Glutamatergic neuron (in vitro differentiated cells): ENCODE data around the gene KIF5A. TPM values are rescaled to one million over a fixed set of nuclear protein-coding genes. Genes with fewer than 3 reads are reported as not detected.

Experiments used
- DNase-seq: peaks from one replicate; pipeline ENCODE4 v3.0.0; 2022
- H3K27ac Mint-ChIP-seq: one replicate; pipeline ENCODE4 v1.8.0; 2020; ENCODE audit warnings: mild to moderate bottlenecking, mixed read lengths, inconsistent platforms; ENCODE audit not compliant: unreplicated experiment
- H3K27me3 Mint-ChIP-seq: one replicate; pipeline ENCODE4 v1.8.0; 2020; ENCODE audit warnings: mild to moderate bottlenecking, moderate library complexity, mixed read lengths, inconsistent platforms; ENCODE audit not compliant: unreplicated experiment
- H3K36me3 Mint-ChIP-seq: one replicate; pipeline ENCODE4 v1.8.0; 2020; ENCODE audit warnings: mild to moderate bottlenecking, mixed read lengths, inconsistent platforms; ENCODE audit not compliant: unreplicated experiment
- H3K4me1 Mint-ChIP-seq: one replicate; pipeline ENCODE4 v1.8.0; 2020; ENCODE audit warnings: mild to moderate bottlenecking, low read depth, mixed read lengths, inconsistent platforms; ENCODE audit not compliant: unreplicated experiment
- H3K4me3 Mint-ChIP-seq: one replicate; pipeline ENCODE4 v1.8.0; 2020; ENCODE audit warnings: mild to moderate bottlenecking, mixed read lengths, inconsistent platforms; ENCODE audit not compliant: unreplicated experiment
- H3K9me3 Mint-ChIP-seq: one replicate; pipeline ENCODE4 v1.8.0; 2020; ENCODE audit warnings: mild to moderate bottlenecking, moderate library complexity, mixed read lengths, inconsistent platforms; ENCODE audit not compliant: unreplicated experiment
- total RNA-seq: library from RNA; stranded (reverse); fragmentation: NEBNext Ultra II Directional; extraction: Animal tissue kit (Norgen Biotek cat#: 25700); gene quantifications from one replicate; pipeline ENCODE4 v1.2.1, GENCODE V29; 2021; ENCODE audit not compliant: unreplicated experiment
- TF ChIP-seq, protein P1 (sequence below): fragments of 200-600 bp; sonication (generic); IDR thresholded peaks from one replicate; pipeline ENCODE4 v1.5.0; 2021; ENCODE audit not compliant: partially characterized antibody, unreplicated experiment

KIF5A gene
- total RNA-seq, 1 donor from 2014 or later: 314 TPM

DNA sequence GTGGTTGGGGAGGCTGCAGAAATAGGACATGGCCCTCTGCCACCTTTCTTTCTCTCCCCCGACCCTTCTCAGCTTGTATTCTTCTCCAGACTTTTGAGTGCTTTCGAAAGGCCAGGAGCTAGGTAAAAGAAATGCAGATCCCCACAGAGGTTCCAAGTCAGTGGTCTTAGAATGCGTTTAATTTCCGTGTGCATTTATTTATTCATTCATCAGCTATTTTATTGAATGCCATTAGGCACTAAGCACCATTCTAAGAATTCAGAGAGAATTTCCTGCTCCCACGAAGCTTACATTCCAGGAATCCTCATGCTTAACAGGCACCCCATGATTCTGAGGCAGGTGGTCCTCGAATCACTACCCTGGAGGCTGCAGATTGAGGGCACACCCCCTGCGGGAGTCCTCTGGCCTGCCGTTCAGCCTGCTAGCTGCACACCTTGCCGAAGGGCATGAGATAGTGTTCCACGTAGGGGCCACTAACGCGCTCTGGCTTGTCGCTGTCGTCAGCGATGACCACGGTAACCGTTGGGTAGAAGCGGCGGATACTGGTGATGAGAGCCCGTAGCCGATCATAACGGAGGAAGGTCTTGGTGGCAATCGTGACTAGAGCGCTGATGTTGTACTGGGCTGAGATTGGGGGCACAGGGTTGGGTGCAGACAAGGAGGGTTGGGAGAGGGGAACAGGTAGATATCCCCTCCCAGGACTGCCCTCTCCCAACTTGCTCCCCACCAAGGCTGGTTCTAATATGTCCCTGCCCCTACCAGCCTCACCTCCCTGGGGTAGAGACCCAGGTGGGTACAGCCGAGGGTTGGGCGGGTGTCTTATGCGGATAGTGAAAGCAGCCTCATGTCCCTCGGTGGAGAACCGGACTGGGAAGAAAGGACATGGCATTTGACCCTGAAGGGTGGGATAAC lies 78.7 kb downstream of the KIF5A start:
- no peak for DNase-seq
- peaks cover 12% of the 10 kb centered on the region for H3K36me3 Mint-ChIP-seq

DNA sequence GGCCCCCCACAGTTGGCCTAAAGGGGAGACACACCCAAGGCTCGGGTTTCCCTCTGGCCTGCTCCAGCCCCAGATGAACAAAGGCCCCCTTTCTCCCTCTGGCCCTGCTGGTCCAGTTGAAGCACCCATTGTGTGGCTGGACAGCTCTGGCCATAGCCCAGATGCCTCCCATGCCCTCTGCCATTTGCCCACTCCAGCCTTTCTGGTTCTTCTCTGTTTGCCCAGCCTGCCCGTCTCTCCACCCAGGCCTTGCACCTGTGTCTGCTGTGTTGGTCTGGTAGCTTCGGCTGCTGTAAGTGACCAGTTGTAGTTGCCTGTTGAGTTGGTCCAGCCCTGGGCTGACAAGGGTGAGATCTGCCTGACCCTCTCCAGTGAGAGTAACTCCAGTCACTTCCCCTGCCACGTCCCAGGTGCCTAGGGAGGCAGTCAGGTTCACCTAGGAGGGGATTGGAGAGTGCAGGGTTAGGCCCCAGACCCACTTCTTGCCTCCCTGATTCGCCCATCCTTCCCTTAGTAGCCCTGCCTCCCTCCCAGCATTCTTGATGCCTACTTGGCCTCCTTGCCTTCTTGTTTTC lies 80.1 kb downstream of the KIF5A start:
- TF ChIP-seq, protein P1, sequence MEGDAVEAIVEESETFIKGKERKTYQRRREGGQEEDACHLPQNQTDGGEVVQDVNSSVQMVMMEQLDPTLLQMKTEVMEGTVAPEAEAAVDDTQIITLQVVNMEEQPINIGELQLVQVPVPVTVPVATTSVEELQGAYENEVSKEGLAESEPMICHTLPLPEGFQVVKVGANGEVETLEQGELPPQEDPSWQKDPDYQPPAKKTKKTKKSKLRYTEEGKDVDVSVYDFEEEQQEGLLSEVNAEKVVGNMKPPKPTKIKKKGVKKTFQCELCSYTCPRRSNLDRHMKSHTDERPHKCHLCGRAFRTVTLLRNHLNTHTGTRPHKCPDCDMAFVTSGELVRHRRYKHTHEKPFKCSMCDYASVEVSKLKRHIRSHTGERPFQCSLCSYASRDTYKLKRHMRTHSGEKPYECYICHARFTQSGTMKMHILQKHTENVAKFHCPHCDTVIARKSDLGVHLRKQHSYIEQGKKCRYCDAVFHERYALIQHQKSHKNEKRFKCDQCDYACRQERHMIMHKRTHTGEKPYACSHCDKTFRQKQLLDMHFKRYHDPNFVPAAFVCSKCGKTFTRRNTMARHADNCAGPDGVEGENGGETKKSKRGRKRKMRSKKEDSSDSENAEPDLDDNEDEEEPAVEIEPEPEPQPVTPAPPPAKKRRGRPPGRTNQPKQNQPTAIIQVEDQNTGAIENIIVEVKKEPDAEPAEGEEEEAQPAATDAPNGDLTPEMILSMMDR: no peak
- Mint-ChIP-seq H3K9me3 (peaks cover 12% of the 10 kb centered on the region), H3K27ac (no peak overlapping the region), H3K27me3 (peaks cover 47% of the 10 kb centered on the region), H3K36me3 (peaks cover 5% of the 10 kb centered on the region), H3K4me1 (peaks cover 24% of the 10 kb centered on the region), H3K4me3 (peak overlapping the region; percentile 93)
- no peak for DNase-seq

More for the DNA sequence above, 78.7 kb downstream of the KIF5A start:
- Mint-ChIP-seq H3K27me3 (peaks cover 53% of the 10 kb centered on the region), H3K27ac (no peak overlapping the region), H3K4me3 (peak overlapping the region; percentile 55), H3K4me1 (peaks cover 24% of the 10 kb centered on the region), H3K9me3 (peaks cover 16% of the 10 kb centered on the region)
- TF ChIP-seq, protein P1: no peak

DNA sequence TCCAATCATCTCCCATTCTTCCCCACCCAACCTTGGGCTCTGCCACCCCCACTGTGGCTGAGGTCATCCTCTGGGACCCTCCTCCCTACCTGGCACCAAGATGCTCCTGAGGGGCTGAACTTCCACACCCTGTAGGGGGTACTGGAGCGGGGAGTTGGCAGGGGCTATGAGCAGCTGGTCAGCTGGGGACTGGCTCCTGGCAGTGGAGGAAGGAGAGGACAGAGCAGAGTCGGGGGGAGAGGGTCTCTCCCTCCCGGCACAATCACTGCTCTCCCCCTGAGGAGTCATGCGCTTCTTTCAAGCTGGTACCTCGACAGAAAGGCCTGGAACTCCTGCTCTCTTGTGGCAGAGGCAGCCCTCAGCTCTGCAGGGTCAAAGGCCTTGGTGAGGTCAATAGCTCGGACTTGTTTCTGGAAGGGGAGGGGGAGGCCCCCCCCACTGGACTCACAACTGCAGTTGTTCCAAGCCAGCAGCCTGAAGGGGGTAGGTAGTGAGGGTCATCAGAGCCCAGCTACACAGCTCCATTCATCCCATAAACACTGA lies 81.1 kb downstream of the KIF5A start:
- H3K4me1 Mint-ChIP-seq: peaks cover 21% of the 10 kb centered on the region
- TF ChIP-seq, protein P1: no peak
- H3K36me3 Mint-ChIP-seq: peaks cover 5% of the 10 kb centered on the region
- H3K4me3 Mint-ChIP-seq: peak overlapping the region; percentile 93
- H3K27me3 Mint-ChIP-seq: peaks cover 45% of the 10 kb centered on the region
- peaks cover 12% of the 10 kb centered on the region for H3K9me3 Mint-ChIP-seq
- peak overlapping the region; percentile 55 for H3K27ac Mint-ChIP-seq
- no peak for DNase-seq

DNA sequence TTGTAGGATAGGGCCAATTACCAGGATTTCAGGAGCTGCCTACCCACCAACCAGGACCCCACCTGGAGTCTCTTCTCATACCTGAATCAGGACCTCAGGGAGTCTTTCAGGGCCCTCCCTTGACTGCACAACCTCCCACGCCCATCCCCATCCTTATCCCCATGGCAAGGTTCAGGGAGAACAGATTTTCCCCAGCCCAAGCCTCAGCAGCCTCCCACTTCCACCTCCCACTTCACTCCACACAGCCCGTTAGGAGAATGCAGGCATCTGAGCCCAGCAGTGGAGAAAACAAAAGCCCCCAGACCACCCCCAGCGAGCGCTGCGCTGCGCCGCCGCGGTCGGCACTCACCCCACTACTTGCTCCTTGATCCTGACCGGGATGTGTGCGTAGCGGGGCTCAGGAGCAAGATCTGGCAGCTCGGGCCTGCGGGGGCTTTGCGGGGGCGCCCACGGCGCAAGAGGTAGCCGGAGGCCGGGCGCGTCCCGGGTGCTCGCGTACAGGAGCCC lies 81.8 kb downstream of the KIF5A start:
- no peak for DNase-seq
- TF ChIP-seq, protein P1: no peak
- Mint-ChIP-seq H3K4me3 (peak overlapping the region; percentile 93), H3K4me1 (peaks cover 16% of the 10 kb centered on the region), H3K9me3 (peaks cover 9% of the 10 kb centered on the region), H3K27ac (peak overlapping the region; percentile 48), H3K36me3 (peaks cover 5% of the 10 kb centered on the region), H3K27me3 (peaks cover 41% of the 10 kb centered on the region)
